HPDE6-E6E7 (cell line): ENCODE results near the gene ROR1.

ENCODE experiments used
- DNase-seq: peaks from one replicate; pipeline ENCODE4 v3.0.0; 2011; ENCODE audit warnings: missing footprints; ENCODE audit errors: extremely low spot score

Gene ROR1

GRCh38 chr1:63773815-63774616 is at the start of gene ROR1:
Gene ROR1 (plus strand): TSS chr1:63774017.
- peak; percentile 66 for DNase-seq

GRCh38 chr1:63724375-63724899 is 49.4 kb upstream of the ROR1 start:
- DNase-seq = no peak

- DNase-seq = no peak
Measured at GRCh38 chr1:63728611-63729226, 45.1 kb upstream of the ROR1 start.

- no peak for DNase-seq
Measured at GRCh38 chr1:63729227-63729620, 44.6 kb upstream of the ROR1 start.

GRCh38 chr1:63730211-63730610 is 43.6 kb upstream of the ROR1 start:
- DNase-seq = no peak

- DNase-seq = peak; percentile 59
Measured at GRCh38 chr1:63731117-63732043, 42.4 kb upstream of the ROR1 start.

GRCh38 chr1:63732666-63733065 is 41.2 kb upstream of the ROR1 start:
- DNase-seq = no peak

GRCh38 chr1:63738772-63739171 is 35.0 kb upstream of the ROR1 start:
- no peak for DNase-seq

GRCh38 chr1:63739452-63739851 is 34.4 kb upstream of the ROR1 start:
- no peak for DNase-seq

GRCh38 chr1:63740432-63740831 is 33.4 kb upstream of the ROR1 start:
- DNase-seq = no peak

- no peak for DNase-seq
Measured at GRCh38 chr1:63742526-63742925, 31.3 kb upstream of the ROR1 start.

GRCh38 chr1:63743781-63744180 is 30.0 kb upstream of the ROR1 start:
- DNase-seq = no peak

GRCh38 chr1:63746129-63746864 is 27.5 kb upstream of the ROR1 start:
- no peak for DNase-seq

- no peak for DNase-seq
Measured at GRCh38 chr1:63747445-63747844, 26.4 kb upstream of the ROR1 start.

- DNase-seq = no peak
Measured at GRCh38 chr1:63748046-63748580, 25.7 kb upstream of the ROR1 start.

- DNase-seq = no peak
Measured at GRCh38 chr1:63748641-63749040, 25.2 kb upstream of the ROR1 start.

GRCh38 chr1:63750721-63751120 is 23.1 kb upstream of the ROR1 start:
- DNase-seq = no peak

GRCh38 chr1:63752176-63752575 is 21.6 kb upstream of the ROR1 start:
- no peak for DNase-seq

- DNase-seq = no peak
Measured at GRCh38 chr1:63753591-63753990, 20.2 kb upstream of the ROR1 start.

- DNase-seq = no peak
Measured at GRCh38 chr1:63756839-63757238, 17.0 kb upstream of the ROR1 start.

- DNase-seq = no peak
Measured at GRCh38 chr1:63757334-63757733, 16.5 kb upstream of the ROR1 start.
